ENCODE data around the gene PSMD11.
"Not testable (repeated sequence)": the region's sequence is repeated elsewhere in the genome, so short reads cannot be mapped to it uniquely, and the experiment has no call there.

The PSMD11 gene

GRCh38 chr17:32450379-32450778 is 6.1 kb downstream of the PSMD11 start:
- H3K36me3 ChIP-seq (ENCODE audit: control insufficient read depth in 4 of 4, insufficient read depth in 4 of 4, low read length in 3 of 4), result peaks cover 22 to 67% (median 47%) of the 10 kb centered on the region in 4 experiments
- H3K9me3 ChIP-seq (ENCODE audit: control extremely low read depth in 1 of 5, control insufficient read depth in 4 of 5, insufficient read depth in 2 of 5, low read depth in 1 of 5, low read length in 4 of 5); H3K4me3 ChIP-seq (ENCODE audit: control insufficient read depth in 1 of 7, extremely low read depth in 1 of 7, insufficient read depth in 4 of 7, low read depth in 2 of 7, low read length in 6 of 7); H3K27me3 ChIP-seq (replicated peaks in 2 of 5; ENCODE audit: control insufficient read depth in 4 of 5, insufficient read depth in 5 of 5, low read length in 4 of 5); POLR2A ChIA-PET; H3K27ac ChIP-seq (ENCODE audit: insufficient read depth in 1 of 2, low read depth in 1 of 2, low read length in 2 of 2, poor library complexity in 1 of 2, severe bottlenecking in 2 of 2); DNase-seq; CTCF ChIA-PET: not testable (repeated sequence)
- peaks cover 5 to 11% (median 8%) of the 10 kb centered on the region in 4 experiments for H3K4me1 ChIP-seq (ENCODE audit: control extremely low read depth in 1 of 4, control insufficient read depth in 4 of 4, insufficient read depth in 4 of 4, low read length in 3 of 4)
- WGBS (ENCODE audit: insufficient coverage), result 100% methylated on average over 1 of the region's 6 CpGs

GRCh38 chr17:32451879-32452278 is 7.6 kb downstream of the PSMD11 start:
- peaks cover 22 to 75% (median 49%) of the 10 kb centered on the region in 4 experiments for H3K36me3 ChIP-seq (ENCODE audit: control insufficient read depth in 4 of 4, insufficient read depth in 4 of 4, low read length in 3 of 4)
- no peaks in the 10 kb centered on the region for H3K9me3 ChIP-seq (ENCODE audit: control extremely low read depth in 1 of 5, control insufficient read depth in 4 of 5, insufficient read depth in 2 of 5, low read depth in 1 of 5, low read length in 4 of 5)
- ChIA-PET CTCF (no interaction called here), POLR2A (no interaction called here)
- H3K4me3 ChIP-seq (ENCODE audit: control insufficient read depth in 1 of 7, extremely low read depth in 1 of 7, insufficient read depth in 4 of 7, low read depth in 2 of 7, low read length in 6 of 7), result no peak overlapping the region
- H3K4me1 ChIP-seq (ENCODE audit: control extremely low read depth in 1 of 4, control insufficient read depth in 4 of 4, insufficient read depth in 4 of 4, low read length in 3 of 4), result no peaks in the 10 kb centered on the region
- no peak overlapping the region for H3K27ac ChIP-seq (ENCODE audit: insufficient read depth in 1 of 2, low read depth in 1 of 2, low read length in 2 of 2, poor library complexity in 1 of 2, severe bottlenecking in 2 of 2)
- no peak for DNase-seq
- H3K27me3 ChIP-seq (replicated peaks in 2 of 5; ENCODE audit: control insufficient read depth in 4 of 5, insufficient read depth in 5 of 5, low read length in 4 of 5), result no peaks in the 10 kb centered on the region
- 64% methylated on average over 2 of the region's 2 CpGs for WGBS (ENCODE audit: insufficient coverage)

DNA sequence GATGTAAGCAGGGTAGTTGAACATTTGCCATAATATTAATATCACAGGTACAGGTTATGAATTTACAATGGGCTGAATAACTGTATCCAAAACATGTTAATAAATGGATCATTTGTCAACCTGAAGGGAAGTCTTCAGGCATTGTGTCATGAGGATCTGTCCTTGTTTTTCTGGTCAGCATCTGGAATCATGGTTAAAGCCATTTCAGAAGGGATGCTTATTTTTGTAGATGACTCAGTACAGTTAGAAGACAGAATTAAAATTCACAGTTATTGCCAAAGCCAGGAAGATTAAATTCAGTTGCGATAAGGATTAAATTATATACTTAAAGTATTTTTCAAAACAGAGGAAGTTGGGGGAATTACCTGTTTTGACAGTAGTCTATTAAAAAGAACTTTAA is 8.0 kb downstream of the PSMD11 start:
- no peak for DNase-seq
- POLR2A ChIA-PET, result no interaction called here
- no CpG with 5 or more reads among the region's 1 CpG for WGBS (ENCODE audit: insufficient coverage)
- H3K27ac ChIP-seq (ENCODE audit: insufficient read depth in 1 of 2, low read depth in 1 of 2, low read length in 2 of 2, poor library complexity in 1 of 2, severe bottlenecking in 2 of 2), result no peak overlapping the region
- CTCF ChIA-PET, result no interaction called here
- H3K36me3 ChIP-seq (ENCODE audit: control insufficient read depth in 4 of 4, insufficient read depth in 4 of 4, low read length in 3 of 4), result peaks cover 20 to 78% (median 49%) of the 10 kb centered on the region in 4 experiments
- no peaks in the 10 kb centered on the region for H3K9me3 ChIP-seq (ENCODE audit: control extremely low read depth in 1 of 5, control insufficient read depth in 4 of 5, insufficient read depth in 2 of 5, low read depth in 1 of 5, low read length in 4 of 5)
- H3K4me1 ChIP-seq (ENCODE audit: control extremely low read depth in 1 of 4, control insufficient read depth in 4 of 4, insufficient read depth in 4 of 4, low read length in 3 of 4), result no peaks in the 10 kb centered on the region
- no peaks in the 10 kb centered on the region for H3K27me3 ChIP-seq (replicated peaks in 2 of 5; ENCODE audit: control insufficient read depth in 4 of 5, insufficient read depth in 5 of 5, low read length in 4 of 5)
- no peak overlapping the region for H3K4me3 ChIP-seq (ENCODE audit: control insufficient read depth in 1 of 7, extremely low read depth in 1 of 7, insufficient read depth in 4 of 7, low read depth in 2 of 7, low read length in 6 of 7)

GRCh38 chr17:32453370-32453769 is 9.1 kb downstream of the PSMD11 start:
- H3K27ac ChIP-seq (ENCODE audit: insufficient read depth in 1 of 2, low read depth in 1 of 2, low read length in 2 of 2, poor library complexity in 1 of 2, severe bottlenecking in 2 of 2), result no peak overlapping the region
- no peak overlapping the region for H3K4me3 ChIP-seq (ENCODE audit: control insufficient read depth in 1 of 7, extremely low read depth in 1 of 7, insufficient read depth in 4 of 7, low read depth in 2 of 7, low read length in 6 of 7)
- H3K27me3 ChIP-seq (replicated peaks in 2 of 5; ENCODE audit: control insufficient read depth in 4 of 5, insufficient read depth in 5 of 5, low read length in 4 of 5), result no peaks in the 10 kb centered on the region
- no peak for DNase-seq
- ChIA-PET POLR2A (no interaction called here), CTCF (interaction anchor here (2.7 kb wide), 1 partner anchor 9 kb away, joined by 17 read pairs; no protein-coding TSS in a partner anchor)
- no peaks in the 10 kb centered on the region for H3K4me1 ChIP-seq (ENCODE audit: control extremely low read depth in 1 of 4, control insufficient read depth in 4 of 4, insufficient read depth in 4 of 4, low read length in 3 of 4)
- 100% methylated on average over 1 of the region's 2 CpGs for WGBS (ENCODE audit: insufficient coverage)
- H3K36me3 ChIP-seq (ENCODE audit: control insufficient read depth in 4 of 4, insufficient read depth in 4 of 4, low read length in 3 of 4), result peaks cover 22 to 80% (median 57%) of the 10 kb centered on the region in 4 experiments
- H3K9me3 ChIP-seq (ENCODE audit: control extremely low read depth in 1 of 5, control insufficient read depth in 4 of 5, insufficient read depth in 2 of 5, low read depth in 1 of 5, low read length in 4 of 5), result no peaks in the 10 kb centered on the region

- Histone ChIP-seq H3K27me3 (replicated peaks in 2 of 5; ENCODE audit: control insufficient read depth in 4 of 5, insufficient read depth in 5 of 5, low read length in 4 of 5) (no peaks in the 10 kb centered on the region), H3K27ac (ENCODE audit: insufficient read depth in 1 of 2, low read depth in 1 of 2, low read length in 2 of 2, poor library complexity in 1 of 2, severe bottlenecking in 2 of 2) (no peak overlapping the region), H3K4me3 (ENCODE audit: control insufficient read depth in 1 of 7, extremely low read depth in 1 of 7, insufficient read depth in 4 of 7, low read depth in 2 of 7, low read length in 6 of 7) (no peak overlapping the region), H3K4me1 (ENCODE audit: control extremely low read depth in 1 of 4, control insufficient read depth in 4 of 4, insufficient read depth in 4 of 4, low read length in 3 of 4) (no peaks in the 10 kb centered on the region), H3K36me3 (ENCODE audit: control insufficient read depth in 4 of 4, insufficient read depth in 4 of 4, low read length in 3 of 4) (peaks cover 20 to 70% (median 55%) of the 10 kb centered on the region in 4 experiments), H3K9me3 (ENCODE audit: control extremely low read depth in 1 of 5, control insufficient read depth in 4 of 5, insufficient read depth in 2 of 5, low read depth in 1 of 5, low read length in 4 of 5) (no peaks in the 10 kb centered on the region)
- no peak for DNase-seq
- ChIA-PET POLR2A (no interaction called here), CTCF (no interaction called here)
These were observed 14.1 kb downstream of the PSMD11 start for GRCh38 chr17:32458371-32458770.

- Histone ChIP-seq H3K4me3 (ENCODE audit: control insufficient read depth in 1 of 7, extremely low read depth in 1 of 7, insufficient read depth in 4 of 7, low read depth in 2 of 7, low read length in 6 of 7) (no peak overlapping the region), H3K9me3 (ENCODE audit: control extremely low read depth in 1 of 5, control insufficient read depth in 4 of 5, insufficient read depth in 2 of 5, low read depth in 1 of 5, low read length in 4 of 5) (no peaks in the 10 kb centered on the region), H3K4me1 (ENCODE audit: control extremely low read depth in 1 of 4, control insufficient read depth in 4 of 4, insufficient read depth in 4 of 4, low read length in 3 of 4) (no peaks in the 10 kb centered on the region), H3K27ac (ENCODE audit: insufficient read depth in 1 of 2, low read depth in 1 of 2, low read length in 2 of 2, poor library complexity in 1 of 2, severe bottlenecking in 2 of 2) (no peak overlapping the region), H3K27me3 (replicated peaks in 2 of 5; ENCODE audit: control insufficient read depth in 4 of 5, insufficient read depth in 5 of 5, low read length in 4 of 5) (no peaks in the 10 kb centered on the region), H3K36me3 (ENCODE audit: control insufficient read depth in 4 of 4, insufficient read depth in 4 of 4, low read length in 3 of 4) (peaks cover 19 to 69% (median 55%) of the 10 kb centered on the region in 4 experiments)
- 100% methylated on average over 4 of the region's 4 CpGs for WGBS (ENCODE audit: insufficient coverage)
- CTCF ChIA-PET, result interaction anchor here (0.9 to 5.4 kb wide), 5 partner anchors 12 to 297 kb away, joined by 3 to 78 read pairs (median 9); partner anchors contain the start of gene PSMD11
- no peak for DNase-seq
- POLR2A ChIA-PET, result no interaction called here
These were observed 15.7 kb downstream of the PSMD11 start for GRCh38 chr17:32460054-32460453.

GRCh38 chr17:32461498-32461852 is 17.2 kb downstream of the PSMD11 start:
- Histone ChIP-seq H3K4me1 (ENCODE audit: control extremely low read depth in 1 of 4, control insufficient read depth in 4 of 4, insufficient read depth in 4 of 4, low read length in 3 of 4) (no peaks in the 10 kb centered on the region), H3K27ac (ENCODE audit: insufficient read depth in 1 of 2, low read depth in 1 of 2, low read length in 2 of 2, poor library complexity in 1 of 2, severe bottlenecking in 2 of 2) (no peak overlapping the region), H3K9me3 (ENCODE audit: control extremely low read depth in 1 of 5, control insufficient read depth in 4 of 5, insufficient read depth in 2 of 5, low read depth in 1 of 5, low read length in 4 of 5) (no peaks in the 10 kb centered on the region), H3K36me3 (ENCODE audit: control insufficient read depth in 4 of 4, insufficient read depth in 4 of 4, low read length in 3 of 4) (peaks cover 17 to 74% (median 52%) of the 10 kb centered on the region in 4 experiments), H3K27me3 (replicated peaks in 2 of 5; ENCODE audit: control insufficient read depth in 4 of 5, insufficient read depth in 5 of 5, low read length in 4 of 5) (no peaks in the 10 kb centered on the region), H3K4me3 (ENCODE audit: control insufficient read depth in 1 of 7, extremely low read depth in 1 of 7, insufficient read depth in 4 of 7, low read depth in 2 of 7, low read length in 6 of 7) (no peak overlapping the region)
- 46% methylated on average over 2 of the region's 4 CpGs for WGBS (ENCODE audit: insufficient coverage)
- DNase-seq, result no peak
- CTCF ChIA-PET, result interaction anchor here (0.8 to 5.4 kb wide), 13 partner anchors 7 to 299 kb away, joined by 3 to 78 read pairs (median 9); partner anchors contain the start of genes CDK5R1 and PSMD11
- POLR2A ChIA-PET, result interaction anchor here (0.7 kb wide), 1 partner anchor 91 kb away, joined by 4 read pairs; no protein-coding TSS in a partner anchor

Measured in common myeloid progenitor, CD34-positive (primary cell).